ENCODE results near the gene LGR6. TPM values are rescaled to one million over a fixed set of nuclear protein-coding genes. Genes with fewer than 3 reads are reported as not detected.
"Not testable (repeated sequence)": the region's sequence is repeated elsewhere in the genome, so short reads cannot be mapped to it uniquely, and the experiment has no call there.

Gene LGR6
- 0.37 TPM for total RNA-seq
- polyA plus RNA-seq = 3.8 TPM

GRCh38 chr1:202193614-202194327, at the start of gene LGR6:
Gene LGR6, plus strand, starts transcription at chr1:202193799. Its CDS starts 191 bp downstream, at chr1:202193990.
- H3K36me3 ChIP-seq (ENCODE audit: insufficient read depth) = no peaks in the 10 kb centered on the region
- no peak within 1 kb of the TSS for H3K4me3 ChIP-seq (ENCODE audit: low read depth, low read length)
- no peak within 1 kb of the TSS for H3K27ac ChIP-seq (ENCODE audit: low read depth)
- 4% methylated on average over 60 of the region's 61 CpGs for WGBS
- H3K4me1 ChIP-seq (ENCODE audit: insufficient read depth) = no peaks in the 10 kb centered on the region
- DNase-seq (ENCODE audit: extremely low spot score) = no peak

GRCh38 chr1:202144402-202145067, 49.1 kb upstream of the LGR6 start, which contains the start of gene ARL8A:
Gene ARL8A, minus strand, starts transcription at chr1:202144737. Its CDS starts 165 bp downstream, at chr1:202144572.
- 1% methylated on average over 82 of the region's 82 CpGs for WGBS
- peak within 1 kb of the TSS; percentile 82 for H3K27ac ChIP-seq (ENCODE audit: low read depth)
- H3K4me3 ChIP-seq (ENCODE audit: low read depth, low read length) = peak within 1 kb of the TSS; percentile 97
- no peaks in the 10 kb centered on the region for H3K36me3 ChIP-seq (ENCODE audit: insufficient read depth)
- DNase-seq (ENCODE audit: extremely low spot score) = no peak
- H3K4me1 ChIP-seq (ENCODE audit: insufficient read depth) = no peaks in the 10 kb centered on the region

GRCh38 chr1:202145068-202145743, 48.4 kb upstream of the LGR6 start:
- Histone ChIP-seq H3K27ac (ENCODE audit: low read depth) (no peak overlapping the region), H3K36me3 (ENCODE audit: insufficient read depth) (no peaks in the 10 kb centered on the region), H3K4me1 (ENCODE audit: insufficient read depth) (no peaks in the 10 kb centered on the region), H3K4me3 (ENCODE audit: low read depth, low read length) (peak overlapping the region; percentile 97)
- DNase-seq (ENCODE audit: extremely low spot score) = no peak
- 6% methylated on average over 13 of the region's 13 CpGs for WGBS

- WGBS = 96% methylated on average over 8 of the region's 8 CpGs
These were observed 47.9 kb upstream of the LGR6 start for GRCh38 chr1:202145744-202146140.

GRCh38 chr1:202146279-202146678, 47.3 kb upstream of the LGR6 start:
- H3K4me1 ChIP-seq (ENCODE audit: insufficient read depth) = no peaks in the 10 kb centered on the region
- no peak overlapping the region for H3K4me3 ChIP-seq (ENCODE audit: low read depth, low read length)
- WGBS = 84% methylated on average over 5 of the region's 5 CpGs
- no peaks in the 10 kb centered on the region for H3K36me3 ChIP-seq (ENCODE audit: insufficient read depth)
- DNase-seq (ENCODE audit: extremely low spot score) = no peak
- H3K27ac ChIP-seq (ENCODE audit: low read depth) = no peak overlapping the region

More at GRCh38 chr1:202145744-202146140, 47.9 kb upstream of the LGR6 start:
- H3K4me3 ChIP-seq (ENCODE audit: low read depth, low read length); H3K36me3 ChIP-seq (ENCODE audit: insufficient read depth); H3K4me1 ChIP-seq (ENCODE audit: insufficient read depth); DNase-seq (ENCODE audit: extremely low spot score); H3K27ac ChIP-seq (ENCODE audit: low read depth): not testable (repeated sequence)

GRCh38 chr1:202146993-202147392, 46.6 kb upstream of the LGR6 start:
- Histone ChIP-seq H3K36me3 (ENCODE audit: insufficient read depth) (no peaks in the 10 kb centered on the region), H3K4me3 (ENCODE audit: low read depth, low read length) (no peak overlapping the region), H3K4me1 (ENCODE audit: insufficient read depth) (no peaks in the 10 kb centered on the region), H3K27ac (ENCODE audit: low read depth) (no peak overlapping the region)
- 62% methylated on average over 3 of the region's 3 CpGs for WGBS
- no peak for DNase-seq (ENCODE audit: extremely low spot score)

GRCh38 chr1:202148391-202148790, 45.2 kb upstream of the LGR6 start:
- Histone ChIP-seq H3K36me3 (ENCODE audit: insufficient read depth) (no peaks in the 10 kb centered on the region), H3K4me3 (ENCODE audit: low read depth, low read length) (no peak overlapping the region), H3K27ac (ENCODE audit: low read depth) (no peak overlapping the region), H3K4me1 (ENCODE audit: insufficient read depth) (no peaks in the 10 kb centered on the region)
- 88% methylated on average over 4 of the region's 4 CpGs for WGBS
- no peak for DNase-seq (ENCODE audit: extremely low spot score)

GRCh38 chr1:202149566-202149965, 44.0 kb upstream of the LGR6 start:
- H3K27ac ChIP-seq (ENCODE audit: low read depth) = no peak overlapping the region
- no peaks in the 10 kb centered on the region for H3K4me1 ChIP-seq (ENCODE audit: insufficient read depth)
- no peak overlapping the region for H3K4me3 ChIP-seq (ENCODE audit: low read depth, low read length)
- no peaks in the 10 kb centered on the region for H3K36me3 ChIP-seq (ENCODE audit: insufficient read depth)
- WGBS = 77% methylated on average over 4 of the region's 4 CpGs
- no peak for DNase-seq (ENCODE audit: extremely low spot score)

- no peak for DNase-seq (ENCODE audit: extremely low spot score)
- Histone ChIP-seq H3K4me1 (ENCODE audit: insufficient read depth) (no peaks in the 10 kb centered on the region), H3K36me3 (ENCODE audit: insufficient read depth) (no peaks in the 10 kb centered on the region), H3K27ac (ENCODE audit: low read depth) (no peak overlapping the region), H3K4me3 (ENCODE audit: low read depth, low read length) (no peak overlapping the region)
- WGBS = 94% methylated on average over 9 of the region's 9 CpGs
These were observed 43.4 kb upstream of the LGR6 start for GRCh38 chr1:202150187-202150586.

- H3K27ac ChIP-seq (ENCODE audit: low read depth) = no peak overlapping the region
- no peaks in the 10 kb centered on the region for H3K4me1 ChIP-seq (ENCODE audit: insufficient read depth)
- no peak for DNase-seq (ENCODE audit: extremely low spot score)
- 84% methylated on average over 8 of the region's 8 CpGs for WGBS
- no peak overlapping the region for H3K4me3 ChIP-seq (ENCODE audit: low read depth, low read length)
- H3K36me3 ChIP-seq (ENCODE audit: insufficient read depth) = no peaks in the 10 kb centered on the region
These were observed 43.0 kb upstream of the LGR6 start for GRCh38 chr1:202150602-202151001.

- no peaks in the 10 kb centered on the region for H3K36me3 ChIP-seq (ENCODE audit: insufficient read depth)
- DNase-seq (ENCODE audit: extremely low spot score) = no peak
- 90% methylated on average over 2 of the region's 2 CpGs for WGBS
- no peaks in the 10 kb centered on the region for H3K4me1 ChIP-seq (ENCODE audit: insufficient read depth)
- no peak overlapping the region for H3K27ac ChIP-seq (ENCODE audit: low read depth)
- H3K4me3 ChIP-seq (ENCODE audit: low read depth, low read length) = no peak overlapping the region
These were observed 42.6 kb upstream of the LGR6 start for GRCh38 chr1:202151045-202151444.

- Histone ChIP-seq H3K4me3 (ENCODE audit: low read depth, low read length) (no peak overlapping the region), H3K27ac (ENCODE audit: low read depth) (no peak overlapping the region), H3K36me3 (ENCODE audit: insufficient read depth) (no peaks in the 10 kb centered on the region), H3K4me1 (ENCODE audit: insufficient read depth) (no peaks in the 10 kb centered on the region)
- DNase-seq (ENCODE audit: extremely low spot score) = no peak
- WGBS = 87% methylated on average over 10 of the region's 10 CpGs
These were observed 41.2 kb upstream of the LGR6 start for GRCh38 chr1:202152399-202152798.

GRCh38 chr1:202153284-202153683, 40.3 kb upstream of the LGR6 start:
- 88% methylated on average over 4 of the region's 4 CpGs for WGBS
- Histone ChIP-seq H3K4me3 (ENCODE audit: low read depth, low read length) (no peak overlapping the region), H3K27ac (ENCODE audit: low read depth) (no peak overlapping the region), H3K36me3 (ENCODE audit: insufficient read depth) (no peaks in the 10 kb centered on the region), H3K4me1 (ENCODE audit: insufficient read depth) (no peaks in the 10 kb centered on the region)
- DNase-seq (ENCODE audit: extremely low spot score) = no peak
